Stomach (tissue), 9 donors: ENCODE data around the gene DPP6. TPM values are rescaled to one million over a fixed set of nuclear protein-coding genes. Genes with fewer than 3 reads are reported as not detected.

ENCODE experiments used
- DNase-seq, 2 donors: peaks; one replicate each; pipeline versions ENCODE4 v3.0.0 to v3.0.0-alpha.2; 2013 to 2019
- H3K27ac ChIP-seq, 5 donors: fragments of 200-600 bp in 4 of 5; sonication (generic) in 4 of 5; one replicate each; pipeline ENCODE4 v1.5.1; 2013 to 2019; ENCODE audit warnings: mild to moderate bottlenecking in 1 of 5, moderate library complexity in 1 of 5
- H3K27me3 ChIP-seq, 3 donors: fragments of 200-600 bp; sonication (generic); one replicate each; pipeline ENCODE4 v1.5.1; 2017 to 2019; ENCODE audit warnings: mixed run types in 1 of 3
- H3K36me3 ChIP-seq, 4 donors: fragments of 200-600 bp; sonication (generic); 1 replicate in 3 of 4; 2 replicates in 1 of 4; pipeline ENCODE4 v1.5.1; 2016 to 2019
- H3K4me1 ChIP-seq, 4 donors: fragments of 200-600 bp; sonication (generic); one replicate each; pipeline ENCODE4 v1.5.1; 2016 to 2019
- H3K4me3 ChIP-seq, 4 donors: fragments of 200-600 bp; sonication (generic) in 3 of 4; one replicate each; pipeline ENCODE4 v1.5.1; 2016 to 2019; ENCODE audit warnings: mild to moderate bottlenecking in 1 of 4
- H3K9me3 ChIP-seq, 4 donors: fragments of 200-600 bp; sonication (generic); one replicate each; pipeline ENCODE4 v1.5.1; 2016 to 2019
- CTCF ChIP-seq, 7 experiments: fragments of 450-650 bp in 4 of 7; fragments of 200-600 bp in 3 of 7; sonication (generic) in 3 of 7; IDR thresholded peaks; one replicate each; pipeline ENCODE4 v1.5.1; 2016 to 2019; ENCODE audit warnings: antibody characterized with exemption in 7 of 7, control low read depth in 2 of 7, mild to moderate bottlenecking in 1 of 7
- EP300 ChIP-seq: sonication (generic); formaldehyde crosslinking; IDR thresholded peaks from one replicate; pipeline ENCODE4 v1.6.1; 2017; ENCODE audit warnings: antibody characterized with exemption
- POLR2A ChIP-seq, 4 donors: fragments of 450-650 bp; IDR thresholded peaks; one replicate each; pipeline ENCODE4 v1.6.1; 2016; ENCODE audit warnings: antibody characterized with exemption in 4 of 4, control low read depth in 2 of 4, mild to moderate bottlenecking in 1 of 4, moderate library complexity in 1 of 4
- POLR2AphosphoS5 ChIP-seq, 3 donors: sonication (generic); formaldehyde crosslinking; IDR thresholded peaks; one replicate each; pipeline ENCODE4 v1.6.1; 2016; ENCODE audit warnings: antibody characterized with exemption in 3 of 3
- WGBS, 5 donors: extraction: QIAGEN DNeasy Blood & Tissue Kit in 3 of 5; methylation state at CpG; one replicate each; pipeline versions ENCODE4 v1.1.5 to v1.1.7; 2013 to 2018; 5-methylcytosine and 5-hydroxymethylcytosine counted together
- intact Hi-C: fragments of 100-400 bp; cut with DNase I; formaldehyde crosslinking; loops from one replicate; pipeline ENCODE4 v1.15.1; 2023; ENCODE audit warnings: low total_unique reads
- polyA plus RNA-seq, 3 donors: library from polyadenylated mRNA; stranded (reverse); fragments of 200-250 nt; gene quantifications; one replicate each; pipeline ENCODE4 v1.2.3, GENCODE V29; 2013
- total RNA-seq, 5 donors: library from RNA; depleted of rRNA; stranded (reverse); fragments of >200 nt; gene quantifications; one replicate each; pipeline versions ENCODE4 v1.1.0 to v1.2.3, GENCODE V29; 2014 to 2016
- donor health status: healthy with polysubstance abuse.
- donor health status: Bipolar disorder and iron deficiency.
- donor health status: healthy.

The DPP6 gene
- total and polyA plus RNA-seq, 8 donors: 0.15 to 29.8 (median 4.9) TPM

DNA sequence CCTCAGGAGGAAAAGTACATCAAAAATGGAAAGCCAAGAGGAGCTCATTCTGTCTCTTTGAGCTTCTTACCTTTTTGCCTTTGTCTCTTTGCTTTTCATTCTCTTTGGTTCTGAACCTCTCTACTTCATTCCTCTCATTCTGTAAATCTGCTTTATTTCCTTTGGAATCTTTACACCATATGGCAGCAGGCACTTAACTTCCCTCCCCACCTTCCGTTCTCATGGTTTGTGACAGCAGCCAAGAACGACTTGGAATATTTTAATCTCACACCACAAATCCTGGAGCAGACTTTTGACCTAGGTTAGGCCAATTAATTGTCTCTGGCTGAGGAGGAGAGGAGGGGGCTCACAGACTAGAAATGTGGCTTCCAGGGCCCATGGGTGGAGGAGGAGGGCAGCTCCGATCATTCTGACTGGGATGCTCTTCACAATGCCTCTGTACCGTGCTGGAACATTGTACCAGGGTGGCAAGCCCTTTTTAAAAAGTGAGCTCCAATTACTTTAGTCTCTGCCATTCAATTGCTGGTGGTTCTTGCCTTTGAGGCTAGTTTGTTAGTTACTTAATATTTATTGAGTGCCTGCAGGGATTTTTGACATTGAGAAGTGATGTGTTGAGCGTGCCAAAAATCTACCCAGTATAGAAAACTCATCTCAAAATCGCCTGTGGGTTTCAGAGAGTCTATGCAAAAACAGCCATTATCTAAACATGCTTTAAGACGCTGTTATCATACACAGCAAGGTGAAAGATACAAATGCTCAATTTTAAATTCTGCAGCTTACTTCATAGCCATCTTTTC is 386.6 kb downstream of the DPP6 start:
- no peaks in the 10 kb centered on the region for H3K9me3 ChIP-seq
- H3K27ac ChIP-seq: no peak overlapping the region
- intact Hi-C loops: no loop called here
- WGBS, 5 donors: 66 to 74% (median 71%) methylated on average over 7 of the region's 7 CpGs
- H3K27me3 ChIP-seq: no peaks in the 10 kb centered on the region
- H3K4me3 ChIP-seq: no peak overlapping the region
- DNase-seq: no peak
- TF ChIP-seq CTCF (IDR thresholded peaks at IDR 0.05): no peak
- no peak for TF ChIP-seq POLR2A (IDR thresholded peaks at IDR 0.05)
- no peak for TF ChIP-seq EP300
- no peak for TF ChIP-seq POLR2AphosphoS5 (IDR thresholded peaks at IDR 0.05)
- no peaks in the 10 kb centered on the region for H3K4me1 ChIP-seq
- no peaks in the 10 kb centered on the region for H3K36me3 ChIP-seq

DNA sequence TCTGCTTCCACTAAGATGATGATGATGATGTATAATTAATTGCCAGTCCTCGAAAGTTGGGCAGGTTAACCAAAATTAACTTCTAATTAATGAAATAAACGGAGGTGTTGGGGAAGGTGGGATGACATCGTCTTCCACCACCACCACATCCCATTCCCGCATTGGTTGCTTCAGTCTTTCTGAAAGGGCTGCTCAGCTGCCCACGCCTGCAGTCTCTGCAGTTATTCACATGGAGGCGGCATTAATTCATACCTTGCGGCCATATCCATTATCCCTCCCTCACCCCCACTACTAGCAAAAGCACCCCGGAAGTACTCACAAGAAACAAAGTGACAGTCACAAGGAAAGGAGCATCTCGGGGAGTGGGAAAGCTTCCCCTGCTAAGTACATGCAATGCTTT is 387.9 kb downstream of the DPP6 start:
- WGBS, 5 donors: 77 to 91% (median 89%) methylated on average over 9 of the region's 9 CpGs
- no peak for DNase-seq
- intact Hi-C loops: no loop called here

DNA sequence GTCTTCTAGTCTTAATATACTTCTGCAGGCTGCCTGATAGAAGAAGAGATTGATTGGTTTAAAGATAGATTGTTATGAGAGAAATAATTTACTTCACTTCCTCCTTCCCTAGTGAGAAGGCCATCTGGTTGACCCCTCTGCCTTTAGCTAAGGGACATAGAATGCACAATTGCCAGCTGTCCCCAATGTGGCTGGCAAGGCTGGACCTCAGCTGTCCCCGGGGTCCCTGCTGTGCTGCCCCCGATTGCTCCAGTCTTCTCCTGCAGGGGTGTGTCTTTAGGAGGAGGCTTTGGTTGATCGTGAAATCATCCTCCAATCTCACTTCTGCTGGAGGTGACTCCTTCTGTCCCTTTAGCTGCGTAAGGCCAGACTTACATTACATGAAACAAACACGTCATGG is 388.5 kb downstream of the DPP6 start:
- H3K4me3 ChIP-seq: no peak overlapping the region
- intact Hi-C loops: no loop called here
- H3K4me1 ChIP-seq: no peaks in the 10 kb centered on the region
- DNase-seq: no peak
- no peak overlapping the region for H3K27ac ChIP-seq
- TF ChIP-seq POLR2A (IDR thresholded peaks at IDR 0.05): no peak
- TF ChIP-seq POLR2AphosphoS5 (IDR thresholded peaks at IDR 0.05): no peak
- no peak for TF ChIP-seq CTCF (IDR thresholded peaks at IDR 0.05)
- no peak for TF ChIP-seq EP300
- no peaks in the 10 kb centered on the region for H3K27me3 ChIP-seq
- WGBS, 5 donors: 75 to 87% (median 78%) methylated on average over 4 to 5 of the region's 5 CpGs
- no peaks in the 10 kb centered on the region for H3K9me3 ChIP-seq
- H3K36me3 ChIP-seq: no peaks in the 10 kb centered on the region

More for the DNA sequence above, 387.9 kb downstream of the DPP6 start:
- H3K4me1 ChIP-seq: no peaks in the 10 kb centered on the region
- no peak overlapping the region for H3K27ac ChIP-seq
- H3K4me3 ChIP-seq: no peak overlapping the region
- H3K9me3 ChIP-seq: no peaks in the 10 kb centered on the region
- H3K27me3 ChIP-seq: no peaks in the 10 kb centered on the region
- H3K36me3 ChIP-seq: no peaks in the 10 kb centered on the region
- TF ChIP-seq CTCF (IDR thresholded peaks at IDR 0.05) (no peak), POLR2AphosphoS5 (IDR thresholded peaks at IDR 0.05) (no peak), POLR2A (IDR thresholded peaks at IDR 0.05) (no peak), EP300 (no peak)

- Histone ChIP-seq H3K36me3 (no peaks in the 10 kb centered on the region), H3K27me3 (no peaks in the 10 kb centered on the region), H3K4me3 (no peak overlapping the region), H3K9me3 (peaks cover 0 to 2% (median 0%) of the 10 kb centered on the region in 4 donors), H3K27ac (no peak overlapping the region), H3K4me1 (no peaks in the 10 kb centered on the region)
- intact Hi-C loops: no loop called here
- 43 to 60% (median 50%) methylated on average over 6 of the region's 6 CpGs for WGBS, 5 donors
- TF ChIP-seq EP300 (no peak), CTCF (IDR thresholded peaks at IDR 0.05) (no peak), POLR2A (IDR thresholded peaks at IDR 0.05) (no peak), POLR2AphosphoS5 (IDR thresholded peaks at IDR 0.05) (no peak)
- no peak for DNase-seq
These were observed 389.6 kb downstream of the DPP6 start for GRCh38 chr7:154441811-154442210.
